ENCODE measurements around the gene GCKR.
"Not testable (repeated sequence)": the region's sequence is repeated elsewhere in the genome, so short reads cannot be mapped to it uniquely, and the experiment has no call there.

The GCKR gene

GRCh38 chr2:27552941-27553340 lies 56.3 kb downstream of the GCKR start:
- H3K27ac ChIP-seq, result no peak overlapping the region
- TF ChIP-seq ZFX (IDR thresholded peaks at IDR 0.05) (no peak), CTCF (conservative IDR thresholded peaks at IDR 0.05) (no peak)

- H3K27ac ChIP-seq, result not testable (repeated sequence)
Measured at GRCh38 chr2:27554451-27554850, 57.8 kb downstream of the GCKR start.

- no peak for TF ChIP-seq ZFX (IDR thresholded peaks at IDR 0.05)
- no peak for TF ChIP-seq CTCF (conservative IDR thresholded peaks at IDR 0.05)
- no peak overlapping the region for H3K27ac ChIP-seq
Measured at GRCh38 chr2:27559228-27559627, 62.6 kb downstream of the GCKR start.

- no peak for TF ChIP-seq CTCF (conservative IDR thresholded peaks at IDR 0.05)
- no peak for TF ChIP-seq ZFX (IDR thresholded peaks at IDR 0.05)
- H3K27ac ChIP-seq, result no peak overlapping the region
Measured at GRCh38 chr2:27561060-27561459, 64.4 kb downstream of the GCKR start.

GRCh38 chr2:27566628-27567027 lies 70.0 kb downstream of the GCKR start:
- no peak overlapping the region for H3K27ac ChIP-seq
- no peak for TF ChIP-seq CTCF (conservative IDR thresholded peaks at IDR 0.05)
- no peak for TF ChIP-seq ZFX (IDR thresholded peaks at IDR 0.05)

GRCh38 chr2:27569398-27569797 lies 72.8 kb downstream of the GCKR start:
- no peak overlapping the region for H3K27ac ChIP-seq
- TF ChIP-seq CTCF (conservative IDR thresholded peaks at IDR 0.05) (no peak), ZFX (IDR thresholded peaks at IDR 0.05) (no peak)

- H3K27ac ChIP-seq, result no peak overlapping the region
- TF ChIP-seq ZFX (IDR thresholded peaks at IDR 0.05) (no peak), CTCF (conservative IDR thresholded peaks at IDR 0.05) (no peak)
Measured at GRCh38 chr2:27571197-27571596, 74.6 kb downstream of the GCKR start.

GRCh38 chr2:27571681-27572080 lies 75.0 kb downstream of the GCKR start:
- H3K27ac ChIP-seq, result no peak overlapping the region
- no peak for TF ChIP-seq ZFX (IDR thresholded peaks at IDR 0.05)
- TF ChIP-seq CTCF (conservative IDR thresholded peaks at IDR 0.05), result no peak
